ENCODE results near the gene C1QTNF8.
"Not testable (repeated sequence)": the region's sequence is repeated elsewhere in the genome, so short reads cannot be mapped to it uniquely, and the experiment has no call there.

The C1QTNF8 gene

DNA sequence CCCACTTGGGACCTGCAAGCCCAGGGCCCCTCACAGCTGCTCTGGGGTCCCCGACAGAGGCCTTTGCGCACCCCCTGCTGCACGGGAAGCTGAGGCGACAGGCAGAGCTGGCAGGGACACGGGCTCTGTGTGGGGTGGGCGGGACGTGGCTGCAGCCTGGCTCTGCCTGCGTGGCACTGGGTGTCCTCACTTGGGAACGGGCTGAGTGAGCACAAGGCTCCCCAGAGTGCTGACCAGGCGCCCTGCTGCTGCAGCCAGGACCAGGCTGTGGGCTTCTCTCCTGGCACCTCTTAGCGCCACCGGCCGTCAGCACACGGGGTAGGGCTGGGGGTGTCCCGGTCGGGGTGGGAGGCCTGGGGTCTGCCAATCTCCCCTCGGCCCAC lies 6.6 kb downstream of the C1QTNF8 start:
- DNase-seq (ENCODE audit: low read depth), result no peak
- TF ChIP-seq, protein P1, sequence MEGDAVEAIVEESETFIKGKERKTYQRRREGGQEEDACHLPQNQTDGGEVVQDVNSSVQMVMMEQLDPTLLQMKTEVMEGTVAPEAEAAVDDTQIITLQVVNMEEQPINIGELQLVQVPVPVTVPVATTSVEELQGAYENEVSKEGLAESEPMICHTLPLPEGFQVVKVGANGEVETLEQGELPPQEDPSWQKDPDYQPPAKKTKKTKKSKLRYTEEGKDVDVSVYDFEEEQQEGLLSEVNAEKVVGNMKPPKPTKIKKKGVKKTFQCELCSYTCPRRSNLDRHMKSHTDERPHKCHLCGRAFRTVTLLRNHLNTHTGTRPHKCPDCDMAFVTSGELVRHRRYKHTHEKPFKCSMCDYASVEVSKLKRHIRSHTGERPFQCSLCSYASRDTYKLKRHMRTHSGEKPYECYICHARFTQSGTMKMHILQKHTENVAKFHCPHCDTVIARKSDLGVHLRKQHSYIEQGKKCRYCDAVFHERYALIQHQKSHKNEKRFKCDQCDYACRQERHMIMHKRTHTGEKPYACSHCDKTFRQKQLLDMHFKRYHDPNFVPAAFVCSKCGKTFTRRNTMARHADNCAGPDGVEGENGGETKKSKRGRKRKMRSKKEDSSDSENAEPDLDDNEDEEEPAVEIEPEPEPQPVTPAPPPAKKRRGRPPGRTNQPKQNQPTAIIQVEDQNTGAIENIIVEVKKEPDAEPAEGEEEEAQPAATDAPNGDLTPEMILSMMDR (IDR thresholded peaks at IDR 0.05; ENCODE audit: insufficient read depth, low read depth, low read length, missing control alignments), result no peak
- H3K4me3 ChIP-seq (ENCODE audit: low read length), result no peak overlapping the region

DNA sequence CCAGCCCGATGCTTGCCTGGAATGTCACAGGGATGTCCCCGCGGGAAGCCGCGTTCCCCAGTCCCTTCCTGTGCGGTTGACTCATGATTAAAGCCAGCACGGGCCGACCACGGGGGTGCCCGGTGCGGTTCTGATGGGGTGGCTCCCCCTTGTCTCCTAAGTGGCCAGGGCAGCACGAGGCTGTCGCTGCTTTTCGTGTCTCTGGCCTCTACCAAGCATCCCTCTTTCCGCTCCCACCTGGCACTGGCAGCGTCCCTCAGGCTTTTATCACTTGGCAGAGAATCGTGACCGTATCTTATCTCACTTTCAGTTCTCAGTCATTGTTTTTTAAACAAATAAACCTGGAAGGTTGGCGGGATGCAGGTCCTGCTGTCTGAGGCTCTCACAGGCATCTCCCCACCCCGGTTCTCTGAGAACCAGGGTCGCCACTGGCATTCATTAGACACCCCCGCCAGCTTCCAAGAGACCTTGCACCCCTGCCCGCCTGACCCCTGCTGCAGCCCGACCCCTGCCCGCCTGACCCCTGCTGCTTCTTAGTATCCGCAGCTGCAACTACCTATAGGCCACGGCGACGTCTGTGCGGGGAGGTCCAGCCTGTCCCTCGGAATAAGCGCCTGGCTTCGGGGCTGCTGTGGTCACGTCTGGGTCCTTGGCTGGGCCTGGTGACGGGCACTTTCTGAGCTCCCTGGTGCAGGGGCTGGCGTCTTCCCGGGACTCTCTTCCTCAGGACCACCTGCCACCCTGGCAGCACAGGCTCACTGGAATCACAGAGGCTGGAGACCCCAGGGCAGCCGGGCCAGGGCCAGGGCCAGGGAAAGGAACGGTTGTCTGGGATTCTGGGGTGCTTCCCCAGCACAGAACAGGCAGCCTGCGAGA lies 7.5 kb downstream of the C1QTNF8 start:
- TF ChIP-seq, protein P1 (IDR thresholded peaks at IDR 0.05; ENCODE audit: insufficient read depth, low read depth, low read length, missing control alignments), result no peak
- no peak for DNase-seq (ENCODE audit: low read depth)
- H3K4me3 ChIP-seq (ENCODE audit: low read length), result no peak overlapping the region

DNA sequence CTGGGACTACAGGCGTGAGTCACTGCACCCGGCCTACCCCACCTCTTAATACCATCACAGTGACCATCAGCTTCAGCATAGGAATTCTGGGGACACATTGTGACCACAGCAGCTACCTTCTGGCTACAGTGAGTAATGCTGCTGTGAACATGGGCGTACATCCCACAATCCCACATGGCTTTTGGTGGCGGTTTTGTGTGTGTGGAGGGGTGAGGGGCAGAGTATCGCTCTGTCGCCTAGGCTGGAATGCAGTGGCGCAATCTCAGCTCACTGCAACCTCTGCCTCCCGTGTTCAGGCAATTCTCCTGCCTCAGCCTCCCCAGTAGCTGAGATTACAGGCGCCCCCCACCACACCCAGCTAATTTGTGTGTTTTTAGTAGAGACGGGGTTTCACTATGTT lies 9.6 kb downstream of the C1QTNF8 start:
- not testable (repeated sequence) for DNase-seq (ENCODE audit: low read depth); H3K4me3 ChIP-seq (ENCODE audit: low read length)

DNA sequence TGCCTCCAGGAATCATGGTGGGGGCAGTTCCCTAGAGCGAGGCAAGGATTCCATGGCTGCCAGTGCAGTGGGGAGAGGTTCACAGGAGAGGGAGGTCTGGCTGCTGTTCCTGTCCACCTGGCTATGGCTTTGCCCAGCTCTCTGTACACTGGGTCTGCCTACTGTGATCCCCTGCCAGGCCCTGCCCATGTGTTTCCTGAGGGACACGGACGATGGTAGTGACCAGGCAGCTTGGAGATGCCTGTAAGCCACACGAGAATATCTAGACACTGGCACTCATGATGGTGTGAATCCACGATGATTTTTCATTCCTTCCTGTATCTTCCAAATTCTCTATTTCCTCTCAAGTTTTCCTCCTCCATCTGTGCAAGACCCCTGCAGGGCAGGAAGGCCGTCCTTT lies 11.1 kb downstream of the C1QTNF8 start:
- H3K4me3 ChIP-seq (ENCODE audit: low read length), result no peak overlapping the region
- DNase-seq (ENCODE audit: low read depth), result no peak
- TF ChIP-seq, protein P1 (IDR thresholded peaks at IDR 0.05; ENCODE audit: insufficient read depth, low read depth, low read length, missing control alignments), result no peak

DNA sequence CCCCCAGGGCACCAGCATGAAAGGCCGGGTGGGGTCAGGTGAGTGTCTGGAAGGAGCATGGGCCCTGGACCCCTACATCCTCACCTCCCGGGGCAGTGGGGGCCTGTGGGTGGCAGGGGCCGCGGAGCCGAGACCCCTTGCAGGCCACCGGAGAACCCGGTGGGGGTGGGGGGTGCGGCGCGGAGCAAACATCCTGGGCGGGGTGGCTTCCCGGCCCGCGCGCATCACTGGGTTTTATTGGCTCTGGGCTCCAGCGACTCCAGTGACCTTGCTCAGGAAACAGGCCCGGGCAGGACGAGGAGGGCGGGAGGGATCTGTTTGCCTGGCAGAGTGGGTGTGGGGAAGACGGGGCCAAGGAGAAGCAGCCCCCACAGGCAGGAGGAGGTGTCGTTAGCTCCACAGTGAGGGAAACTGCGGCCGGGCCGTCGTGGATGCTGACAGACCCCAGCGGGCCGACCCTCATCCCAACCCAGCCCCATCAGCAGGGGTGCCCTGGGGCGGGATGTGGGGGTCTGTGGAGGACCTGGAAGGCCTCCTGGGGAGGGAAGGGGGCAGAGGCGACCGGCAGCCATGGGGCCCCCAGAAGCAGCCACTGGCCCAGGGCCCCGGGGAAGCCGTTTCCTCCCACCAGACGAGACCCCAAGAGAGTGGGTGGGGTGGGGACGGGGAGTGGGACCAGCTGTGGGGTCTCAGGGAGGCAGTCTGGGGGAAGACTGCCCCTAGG lies 12.9 kb downstream of the C1QTNF8 start:
- TF ChIP-seq, protein P1 (IDR thresholded peaks at IDR 0.05; ENCODE audit: insufficient read depth, low read depth, low read length, missing control alignments), result no peak
- H3K4me3 ChIP-seq (ENCODE audit: low read length), result no peak overlapping the region
- no peak for DNase-seq (ENCODE audit: low read depth)

DNA sequence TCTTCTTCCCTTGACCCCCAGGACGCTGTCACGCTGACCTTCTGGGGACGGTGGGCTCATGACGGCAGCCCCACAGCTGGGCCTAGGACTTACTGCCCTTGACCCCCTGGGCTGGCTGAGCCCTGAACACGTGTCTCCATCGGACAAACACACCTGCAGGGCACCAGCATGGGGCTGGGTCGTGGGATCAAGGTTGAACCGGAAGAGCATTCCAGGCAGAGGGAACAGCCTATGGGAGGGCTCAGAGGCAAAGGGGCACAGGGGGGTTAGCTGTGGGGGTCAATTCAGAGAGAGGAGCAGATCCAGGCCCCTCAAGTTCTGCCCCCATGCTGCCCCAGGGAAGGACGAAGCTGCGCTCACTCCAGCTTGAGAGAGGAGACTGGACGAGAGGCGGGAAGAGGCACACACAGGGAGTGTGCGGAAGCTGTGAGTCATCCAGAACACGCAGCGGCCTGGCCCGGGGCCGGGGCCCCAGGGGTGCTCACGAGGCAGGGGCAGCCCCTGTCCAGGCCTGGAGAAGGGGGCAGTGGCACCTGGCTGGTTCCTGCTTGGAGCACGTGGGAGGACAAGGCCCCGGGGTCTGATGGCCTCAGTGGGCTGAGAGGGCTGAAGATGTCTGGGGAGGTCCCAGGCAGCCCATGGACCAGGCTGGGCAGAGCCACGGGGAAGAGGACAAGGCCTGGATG lies 13.6 kb downstream of the C1QTNF8 start:
- TF ChIP-seq, protein P1 (IDR thresholded peaks at IDR 0.05; ENCODE audit: insufficient read depth, low read depth, low read length, missing control alignments), result no peak
- no peak overlapping the region for H3K4me3 ChIP-seq (ENCODE audit: low read length)
- no peak for DNase-seq (ENCODE audit: low read depth)

DNA sequence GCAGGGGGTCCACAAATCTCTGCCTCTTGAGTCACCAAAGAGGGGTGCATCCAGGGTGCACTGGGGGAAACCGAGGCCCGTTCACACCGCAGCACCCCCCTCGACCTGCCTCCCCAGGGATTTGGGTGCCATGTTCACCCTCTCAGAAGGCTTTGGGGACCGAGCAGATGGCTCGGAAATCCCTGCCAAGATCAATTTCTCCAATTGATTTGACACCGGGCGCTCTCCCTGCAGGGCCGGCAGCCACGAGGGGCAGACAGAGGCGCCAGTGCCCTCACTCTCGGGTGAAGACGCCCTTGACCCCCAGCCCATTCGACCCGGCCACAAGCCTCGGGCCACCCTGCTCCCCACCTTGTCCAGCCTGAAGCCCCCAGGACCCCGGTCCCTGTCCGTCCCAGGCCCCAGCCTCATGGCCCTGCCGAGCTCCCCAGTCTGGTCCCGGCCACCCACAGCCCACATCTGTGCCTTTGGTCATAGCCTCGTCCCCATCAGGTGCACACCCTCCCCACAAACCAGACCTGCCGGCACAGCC lies 14.2 kb downstream of the C1QTNF8 start:
- TF ChIP-seq, protein P1 (IDR thresholded peaks at IDR 0.05; ENCODE audit: insufficient read depth, low read depth, low read length, missing control alignments), result no peak
- DNase-seq (ENCODE audit: low read depth), result no peak
- H3K4me3 ChIP-seq (ENCODE audit: low read length), result no peak overlapping the region

Data from epithelial cell of esophagus (primary cell).